Tibial nerve (tissue), 4 donors: Measurements from ENCODE around the gene CDC16. TPM values are rescaled to one million over a fixed set of nuclear protein-coding genes. Genes with fewer than 3 reads are reported as not detected.
A peak's percentile ranks its signal among the peaks of the same experiment; 100 is the strongest.

Source experiments
- DNase-seq, 2 donors: peaks; one replicate each; pipeline ENCODE4 v3.0.0-alpha.2; 2019; ENCODE audit warnings: low spot score in 2 of 2
- H3K27ac ChIP-seq, 4 donors: fragments of 200-600 bp; sonication (generic) in 3 of 4; one replicate each; pipeline ENCODE4 v1.5.1; 2017 to 2019; ENCODE audit warnings: mild to moderate bottlenecking in 1 of 4
- H3K27me3 ChIP-seq, 2 donors: fragments of 200-600 bp; sonication (generic) in 1 of 2; one replicate each; pipeline versions ENCODE4 v1.5.1 to v1.6.0; 2017 to 2019
- H3K36me3 ChIP-seq, 3 donors: fragments of 200-600 bp; sonication (generic); one replicate each; pipeline ENCODE4 v1.5.1; 2018 to 2019
- H3K4me1 ChIP-seq, 4 donors: fragments of 200-600 bp; sonication (generic) in 3 of 4; one replicate each; pipeline ENCODE4 v1.5.1; 2017 to 2019
- H3K4me3 ChIP-seq, 4 donors: fragments of 200-600 bp; sonication (generic) in 3 of 4; one replicate each; pipeline ENCODE4 v1.5.1; 2017 to 2019; ENCODE audit warnings: mild to moderate bottlenecking in 1 of 4, moderate library complexity in 1 of 4
- H3K9me3 ChIP-seq, 4 donors: fragments of 200-600 bp; sonication (generic) in 3 of 4; one replicate each; pipeline ENCODE4 v1.5.1; 2017 to 2019
- EP300 ChIP-seq, 2 donors: sonication (generic); formaldehyde crosslinking; IDR thresholded peaks; one replicate each; pipeline ENCODE4 v1.6.1; 2017; ENCODE audit warnings: antibody characterized with exemption in 2 of 2, mild to moderate bottlenecking in 1 of 2
- POLR2A ChIP-seq, 2 donors: fragments of 450-650 bp; IDR thresholded peaks; one replicate each; pipeline ENCODE4 v1.6.1; 2017; ENCODE audit warnings: antibody characterized with exemption in 2 of 2, mild to moderate bottlenecking in 2 of 2, moderate library complexity in 2 of 2
- WGBS, 2 donors: methylation state at CpG; one replicate each; pipeline ENCODE4 v1.1.5; 2018; 5-methylcytosine and 5-hydroxymethylcytosine counted together
- total RNA-seq, 4 donors: library from RNA; depleted of rRNA; stranded (reverse); fragments of >200 nt; gene quantifications; one replicate each; pipeline ENCODE4 v1.1.0, GENCODE V29; 2016
- TF ChIP-seq, protein P1 (sequence below), 5 experiments: fragments of 200-600 bp in 3 of 5; fragments of 450-650 bp in 2 of 5; sonication (generic) in 3 of 5; IDR thresholded peaks; one replicate each; pipeline ENCODE4 v1.5.1; 2016 to 2019; ENCODE audit warnings: antibody characterized with exemption in 5 of 5, mild to moderate bottlenecking in 3 of 5, moderate library complexity in 2 of 5

CDC16 gene
- total RNA-seq, 4 donors from 2014 or later: 43.9 to 87.0 (median 70.2) TPM

DNA sequence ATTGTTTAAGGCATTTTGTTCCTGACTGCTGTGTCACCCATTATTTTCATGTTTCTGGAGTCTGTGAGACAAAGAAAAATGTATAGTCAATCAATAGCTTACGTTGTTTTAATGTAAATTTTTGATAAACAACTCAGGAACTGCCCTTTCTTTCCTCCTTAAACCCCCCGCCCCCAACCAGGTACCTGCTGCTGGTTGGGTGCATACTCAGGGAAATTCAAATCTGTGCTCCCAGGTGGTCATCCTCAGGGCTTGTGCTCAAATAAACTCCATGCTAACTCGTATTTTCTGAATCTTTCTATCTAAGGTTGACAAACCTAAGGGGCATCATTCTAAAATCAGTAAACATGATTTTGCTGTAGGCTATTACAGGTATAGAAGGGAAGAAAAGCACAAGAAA, 4.1 kb upstream of the CDC16 start:
- 49 to 54% methylated on average over 3 of the region's 3 CpGs for WGBS, 2 donors
- TF ChIP-seq EP300 (IDR thresholded peaks at IDR 0.05): no peak
- peaks cover 0 to 22% (median 4%) of the 10 kb centered on the region in 4 donors for H3K4me1 ChIP-seq
- no peak for DNase-seq
- H3K27me3 ChIP-seq: peaks cover 0 to 15% of the 10 kb centered on the region in 2 donors
- H3K36me3 ChIP-seq: no peaks in the 10 kb centered on the region
- H3K9me3 ChIP-seq: no peaks in the 10 kb centered on the region
- no peak overlapping the region for H3K4me3 ChIP-seq
- H3K27ac ChIP-seq: no peak overlapping the region

DNA sequence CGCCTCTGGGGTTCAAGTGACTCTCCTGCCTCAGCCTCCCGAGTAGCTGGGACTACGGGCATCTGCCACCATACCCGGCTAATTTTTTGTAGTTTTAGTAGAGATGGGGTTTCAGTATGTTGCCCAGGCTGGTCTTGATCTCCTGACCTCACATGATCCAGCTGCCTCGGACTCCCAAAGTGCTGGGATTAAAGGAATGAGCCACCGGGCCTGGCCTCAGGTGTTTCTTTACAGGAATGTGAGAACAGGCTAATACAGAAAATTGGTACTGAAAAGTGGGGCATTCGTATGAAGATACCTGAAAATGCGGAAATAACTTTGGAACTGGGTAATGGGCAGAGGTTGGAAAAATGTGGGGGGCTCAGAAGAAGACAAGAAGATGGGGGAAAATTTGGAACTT, 2.8 kb upstream of the CDC16 start:
- Histone ChIP-seq H3K27ac (no peak overlapping the region), H3K4me3 (no peak overlapping the region), H3K36me3 (peaks cover 0 to 4% (median 0%) of the 10 kb centered on the region in 3 donors), H3K27me3 (peaks cover 0 to 15% of the 10 kb centered on the region in 2 donors), H3K4me1 (peaks cover 0 to 29% (median 13%) of the 10 kb centered on the region in 4 donors), H3K9me3 (no peaks in the 10 kb centered on the region)
- 78 to 80% methylated on average over 8 of the region's 8 CpGs for WGBS, 2 donors
- no peak for DNase-seq
- no peak for TF ChIP-seq POLR2A (IDR thresholded peaks at IDR 0.05)
- TF ChIP-seq, protein P1, sequence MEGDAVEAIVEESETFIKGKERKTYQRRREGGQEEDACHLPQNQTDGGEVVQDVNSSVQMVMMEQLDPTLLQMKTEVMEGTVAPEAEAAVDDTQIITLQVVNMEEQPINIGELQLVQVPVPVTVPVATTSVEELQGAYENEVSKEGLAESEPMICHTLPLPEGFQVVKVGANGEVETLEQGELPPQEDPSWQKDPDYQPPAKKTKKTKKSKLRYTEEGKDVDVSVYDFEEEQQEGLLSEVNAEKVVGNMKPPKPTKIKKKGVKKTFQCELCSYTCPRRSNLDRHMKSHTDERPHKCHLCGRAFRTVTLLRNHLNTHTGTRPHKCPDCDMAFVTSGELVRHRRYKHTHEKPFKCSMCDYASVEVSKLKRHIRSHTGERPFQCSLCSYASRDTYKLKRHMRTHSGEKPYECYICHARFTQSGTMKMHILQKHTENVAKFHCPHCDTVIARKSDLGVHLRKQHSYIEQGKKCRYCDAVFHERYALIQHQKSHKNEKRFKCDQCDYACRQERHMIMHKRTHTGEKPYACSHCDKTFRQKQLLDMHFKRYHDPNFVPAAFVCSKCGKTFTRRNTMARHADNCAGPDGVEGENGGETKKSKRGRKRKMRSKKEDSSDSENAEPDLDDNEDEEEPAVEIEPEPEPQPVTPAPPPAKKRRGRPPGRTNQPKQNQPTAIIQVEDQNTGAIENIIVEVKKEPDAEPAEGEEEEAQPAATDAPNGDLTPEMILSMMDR (IDR thresholded peaks at IDR 0.05): no peak
- TF ChIP-seq EP300 (IDR thresholded peaks at IDR 0.05): no peak

DNA sequence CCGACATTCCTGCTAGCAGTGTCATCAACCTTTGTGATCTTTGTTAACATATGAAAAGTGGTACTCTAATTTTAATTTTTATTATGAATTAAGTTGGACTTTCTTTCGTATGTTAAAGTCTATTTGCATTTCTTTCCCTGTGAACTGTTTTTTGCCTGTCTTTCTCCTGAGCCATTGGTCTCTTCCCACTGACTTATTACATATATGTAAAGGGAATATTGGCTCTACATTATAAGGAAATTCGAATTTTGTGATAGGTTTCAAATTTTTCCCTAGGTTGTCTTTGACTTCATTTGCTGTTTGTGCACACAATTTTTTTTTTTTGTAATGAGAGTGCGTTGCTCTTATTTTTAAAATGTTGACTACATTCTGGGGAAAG, 442 bp upstream of the CDC16 start:
- H3K27me3 ChIP-seq: peaks cover 0 to under 1% of the 10 kb centered on the region in 2 donors
- H3K27ac ChIP-seq: peak overlapping the region; percentile 77 to 86 (median 84)
- 51 to 57% methylated on average over 4 of the region's 4 CpGs for WGBS, 2 donors

DNA sequence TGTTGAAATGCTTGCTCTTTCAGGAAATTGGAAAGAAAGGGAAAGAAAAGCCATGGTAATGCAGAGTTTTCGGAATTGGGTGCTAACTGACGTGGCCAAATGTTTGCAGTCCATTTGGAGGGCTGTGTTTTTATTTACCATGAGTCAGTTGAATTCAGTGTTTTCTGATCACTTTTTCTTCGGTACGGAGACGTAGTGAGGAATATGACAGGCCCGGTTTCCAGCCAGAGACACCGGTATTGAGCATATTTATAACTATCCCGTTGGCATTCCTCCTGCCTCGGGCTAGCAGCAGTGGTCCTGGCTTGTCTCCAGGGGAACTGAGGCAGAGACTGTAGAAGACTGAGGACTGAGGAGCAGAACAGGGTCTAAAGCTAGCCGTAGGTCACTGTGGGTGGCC, 1.0 kb downstream of the CDC16 start:
- no peak for DNase-seq
- TF ChIP-seq POLR2A (IDR thresholded peaks at IDR 0.05): no peak
- TF ChIP-seq, protein P1 (IDR thresholded peaks at IDR 0.05): no peak
- TF ChIP-seq EP300 (IDR thresholded peaks at IDR 0.05): no peak
- Histone ChIP-seq H3K27ac (peak overlapping the region; percentile 77 to 86 (median 84)), H3K27me3 (no peaks in the 10 kb centered on the region), H3K4me3 (peak overlapping the region; percentile 61 to 83 (median 68)), H3K9me3 (no peaks in the 10 kb centered on the region), H3K4me1 (peaks cover 0 to 21% (median 10%) of the 10 kb centered on the region in 4 donors), H3K36me3 (peaks cover 0 to 42% (median 0%) of the 10 kb centered on the region in 3 donors)
- 13 to 18% methylated on average over 10 of the region's 10 CpGs for WGBS, 2 donors

More for the DNA sequence above, 442 bp upstream of the CDC16 start:
- Histone ChIP-seq H3K36me3 (peaks cover 0 to 27% (median 0%) of the 10 kb centered on the region in 3 donors), H3K9me3 (no peaks in the 10 kb centered on the region), H3K4me1 (peaks cover 0 to 27% (median 13%) of the 10 kb centered on the region in 4 donors), H3K4me3 (peak overlapping the region; percentile 37 to 83 (median 68))
- no peak for DNase-seq
- TF ChIP-seq, protein P1 (IDR thresholded peaks at IDR 0.05): no peak
- TF ChIP-seq POLR2A (IDR thresholded peaks at IDR 0.05) (no peak), EP300 (IDR thresholded peaks at IDR 0.05) (no peak)

DNA sequence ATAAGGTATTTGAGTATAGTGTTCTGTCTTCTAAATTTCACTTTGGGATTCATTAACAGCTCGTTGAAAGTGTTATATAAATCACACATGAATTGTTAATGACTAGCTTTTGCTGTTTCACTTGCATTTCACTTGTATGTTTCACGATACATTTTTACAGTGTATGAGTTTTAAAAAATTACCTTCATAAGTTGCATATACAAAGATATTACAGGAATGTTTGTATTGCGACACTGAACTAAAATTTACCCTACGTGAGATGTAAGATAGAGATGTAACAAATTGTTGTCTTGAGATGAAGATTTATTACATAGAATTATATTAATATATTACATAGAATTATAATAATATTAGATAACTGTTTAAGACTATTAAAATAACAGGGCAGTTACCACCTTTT, 1.5 kb downstream of the CDC16 start:
- TF ChIP-seq POLR2A (IDR thresholded peaks at IDR 0.05) (no peak), EP300 (IDR thresholded peaks at IDR 0.05) (no peak)
- TF ChIP-seq, protein P1 (IDR thresholded peaks at IDR 0.05): no peak
- Histone ChIP-seq H3K36me3 (peaks cover 0 to 47% (median 3%) of the 10 kb centered on the region in 3 donors), H3K4me1 (peaks cover 0 to 21% (median 10%) of the 10 kb centered on the region in 4 donors), H3K27me3 (no peaks in the 10 kb centered on the region), H3K9me3 (no peaks in the 10 kb centered on the region), H3K4me3 (peak overlapping the region in 3 of 4 donors; percentile 61 to 83 (median 66)), H3K27ac (peak overlapping the region in 2 of 4 donors; percentile 86)
- DNase-seq: no peak
- WGBS, 2 donors: 77 to 78% methylated on average over 4 of the region's 4 CpGs
